ENCODE measurements around the gene SRRM2.
"Not testable (repeated sequence)": the region's sequence is repeated elsewhere in the genome, so short reads cannot be mapped to it uniquely, and the experiment has no call there.

Gene SRRM2

GRCh38 chr16:2713985-2714774 is 38.3 kb upstream of the SRRM2 start:
- in situ Hi-C loops (cut with MboI; ENCODE audit: low sequenced_read_pairs) = no loop called here

- in situ Hi-C loops (cut with MboI; ENCODE audit: low sequenced_read_pairs) = no loop called here
Measured at GRCh38 chr16:2715064-2715463, 37.4 kb upstream of the SRRM2 start.

GRCh38 chr16:2715519-2715918 is 36.9 kb upstream of the SRRM2 start:
- in situ Hi-C loops (cut with MboI; ENCODE audit: low sequenced_read_pairs) = no loop called here

GRCh38 chr16:2715966-2716885 is 36.2 kb upstream of the SRRM2 start:
- in situ Hi-C loops (cut with MboI; ENCODE audit: low sequenced_read_pairs) = no loop called here

- in situ Hi-C loops (cut with MboI; ENCODE audit: low sequenced_read_pairs) = no loop called here
Measured at GRCh38 chr16:2716948-2717347, 35.5 kb upstream of the SRRM2 start.

GRCh38 chr16:2717383-2718263 is 34.8 kb upstream of the SRRM2 start:
- in situ Hi-C loops (cut with MboI; ENCODE audit: low sequenced_read_pairs) = no loop called here

GRCh38 chr16:2719328-2720063 is 32.9 kb upstream of the SRRM2 start:
- in situ Hi-C loops (cut with MboI; ENCODE audit: low sequenced_read_pairs) = no loop called here

- in situ Hi-C loops (cut with MboI; ENCODE audit: low sequenced_read_pairs) = no loop called here
Measured at GRCh38 chr16:2720064-2720457, 32.4 kb upstream of the SRRM2 start, which contains the start of gene PRSS27. Gene PRSS27 (minus strand): TSS chr16:2720224. CDS start chr16:2720160, 64 bp downstream.

GRCh38 chr16:2720719-2721633 is 31.5 kb upstream of the SRRM2 start:
- in situ Hi-C loops (cut with MboI; ENCODE audit: low sequenced_read_pairs) = no loop called here

- in situ Hi-C loops (cut with MboI; ENCODE audit: low sequenced_read_pairs) = not testable (repeated sequence)
Measured at GRCh38 chr16:2721634-2722173, 30.7 kb upstream of the SRRM2 start.

- in situ Hi-C loops (cut with MboI; ENCODE audit: low sequenced_read_pairs) = no loop called here
Measured at GRCh38 chr16:2724088-2724676, 28.3 kb upstream of the SRRM2 start.

GRCh38 chr16:2724816-2725348 is 27.6 kb upstream of the SRRM2 start:
- in situ Hi-C loops (cut with MboI; ENCODE audit: low sequenced_read_pairs) = no loop called here

- in situ Hi-C loops (cut with MboI; ENCODE audit: low sequenced_read_pairs) = no loop called here
Measured at GRCh38 chr16:2726923-2727322, 25.5 kb upstream of the SRRM2 start.

GRCh38 chr16:2728034-2728433 is 24.4 kb upstream of the SRRM2 start:
- in situ Hi-C loops (cut with MboI; ENCODE audit: low sequenced_read_pairs) = no loop called here

- in situ Hi-C loops (cut with MboI; ENCODE audit: low sequenced_read_pairs) = no loop called here
Measured at GRCh38 chr16:2734844-2735515, 17.5 kb upstream of the SRRM2 start.

- in situ Hi-C loops (cut with MboI; ENCODE audit: low sequenced_read_pairs) = no loop called here
Measured at GRCh38 chr16:2736476-2737237, 15.8 kb upstream of the SRRM2 start.

- in situ Hi-C loops (cut with MboI; ENCODE audit: low sequenced_read_pairs) = no loop called here
Measured at GRCh38 chr16:2737238-2737605, 15.2 kb upstream of the SRRM2 start.
